Fibroblast of upper back skin (primary cell): ENCODE results near the gene MAN2B2.
"Not testable (repeated sequence)": the region's sequence is repeated elsewhere in the genome, so short reads cannot be mapped to it uniquely, and the experiment has no call there.

ENCODE experiments used
- DNase-seq: peaks from one replicate; pipeline ENCODE4 v3.0.0-alpha.2; 2013

MAN2B2 gene

DNA sequence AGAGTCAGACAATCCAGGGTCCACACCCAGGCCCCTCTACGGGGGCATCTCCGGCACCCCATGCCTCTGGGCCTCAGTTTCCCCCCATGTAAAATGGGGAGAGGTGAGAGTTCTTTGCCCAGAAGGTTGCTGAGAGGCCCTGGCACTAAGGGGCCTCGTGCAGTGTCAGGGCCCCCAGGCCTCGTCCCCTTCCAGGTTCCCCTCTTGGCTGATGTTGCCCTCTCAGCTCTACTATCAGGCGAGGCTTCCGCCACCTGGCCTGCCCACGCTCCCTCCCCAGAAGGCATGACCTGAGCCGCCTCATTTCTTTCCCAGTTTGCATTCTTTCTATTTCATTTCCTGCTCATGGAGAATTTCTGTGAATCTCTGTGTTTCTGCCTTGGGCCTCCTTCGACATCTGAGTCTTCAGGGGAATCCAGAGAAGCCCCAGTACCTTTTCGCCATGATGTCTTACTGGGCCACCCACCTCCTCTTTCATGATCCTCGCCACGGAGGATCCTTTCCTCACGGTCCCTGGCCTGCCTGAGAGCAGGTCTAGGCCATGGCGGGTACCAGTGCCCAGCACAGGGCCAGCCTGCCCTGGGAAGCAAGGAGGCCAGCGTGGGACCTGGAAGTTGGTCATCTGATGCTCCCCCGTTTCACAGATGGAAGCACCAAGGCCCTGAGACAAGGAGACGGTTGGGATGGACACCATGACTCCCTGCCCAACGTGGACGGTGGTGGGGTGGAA, 43.6 kb downstream of the MAN2B2 start:
- no peak for DNase-seq

DNA sequence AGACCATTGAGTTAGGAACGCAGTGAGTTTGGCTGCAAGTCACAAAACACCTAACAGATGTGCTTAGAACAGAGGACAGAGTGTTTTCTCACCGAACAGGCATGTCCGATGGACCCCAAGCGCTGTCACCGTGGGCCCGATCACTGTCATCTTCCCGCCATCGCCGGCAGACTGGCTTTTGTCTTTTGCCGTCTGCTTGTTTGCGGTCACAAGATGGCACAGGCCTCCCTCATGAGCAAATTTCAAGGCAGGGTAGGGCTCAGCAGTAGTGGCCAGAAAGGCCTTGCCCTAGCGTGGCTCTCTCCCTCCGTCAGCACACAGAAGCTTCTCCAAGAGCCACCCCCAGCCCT, 44.1 kb downstream of the MAN2B2 start:
- DNase-seq, result no peak

DNA sequence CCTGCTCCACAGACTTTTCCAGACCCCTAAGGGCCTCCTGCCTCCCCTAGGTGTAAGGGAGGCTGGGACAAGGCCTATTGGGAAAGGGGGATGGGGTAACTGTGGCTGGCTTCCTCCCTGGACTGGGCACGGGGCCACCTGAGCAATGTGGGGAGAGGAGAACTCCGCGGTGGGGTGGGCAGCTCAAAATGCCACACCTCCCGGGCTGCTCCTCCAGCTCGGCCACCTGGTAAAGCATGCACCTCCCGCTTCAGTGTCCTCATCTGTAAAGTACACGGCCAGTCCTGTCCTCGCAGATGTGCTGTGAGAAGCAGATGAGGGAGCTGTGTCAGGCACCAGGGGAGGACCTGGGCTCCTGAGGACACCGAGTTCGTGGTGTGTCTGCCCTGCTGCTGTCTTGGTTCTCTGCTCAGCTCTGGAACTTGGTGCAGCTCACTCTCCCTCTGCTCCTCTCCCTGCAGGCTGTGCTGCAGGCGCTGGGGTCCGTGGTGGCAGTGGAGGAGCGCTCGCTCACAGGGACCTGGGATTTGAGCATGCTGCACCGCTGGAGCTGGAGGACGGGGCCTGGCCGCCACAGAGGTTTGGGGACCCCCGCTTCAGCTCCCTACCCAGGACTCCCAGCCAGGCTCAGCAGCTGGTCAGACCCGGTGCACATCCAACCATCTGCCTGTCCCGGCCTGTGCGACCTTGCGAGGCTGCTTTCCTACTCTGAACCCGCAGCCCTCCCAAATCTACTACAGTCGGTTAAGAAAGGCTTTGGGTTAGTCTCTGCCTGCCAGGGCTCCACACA, 44.7 kb downstream of the MAN2B2 start:
- DNase-seq, result no peak

GRCh38 chr4:6620296-6620695, 45.3 kb downstream of the MAN2B2 start:
- DNase-seq, result no peak

- DNase-seq, result no peak
Observed at GRCh38 chr4:6620891-6621555, 46.0 kb downstream of the MAN2B2 start.

- no peak for DNase-seq
Observed at GRCh38 chr4:6621556-6621927, 46.6 kb downstream of the MAN2B2 start.

- no peak for DNase-seq
Observed at GRCh38 chr4:6622744-6623143, 47.8 kb downstream of the MAN2B2 start.

- no peak for DNase-seq
Observed at GRCh38 chr4:6625256-6625655, 50.3 kb downstream of the MAN2B2 start.

DNA sequence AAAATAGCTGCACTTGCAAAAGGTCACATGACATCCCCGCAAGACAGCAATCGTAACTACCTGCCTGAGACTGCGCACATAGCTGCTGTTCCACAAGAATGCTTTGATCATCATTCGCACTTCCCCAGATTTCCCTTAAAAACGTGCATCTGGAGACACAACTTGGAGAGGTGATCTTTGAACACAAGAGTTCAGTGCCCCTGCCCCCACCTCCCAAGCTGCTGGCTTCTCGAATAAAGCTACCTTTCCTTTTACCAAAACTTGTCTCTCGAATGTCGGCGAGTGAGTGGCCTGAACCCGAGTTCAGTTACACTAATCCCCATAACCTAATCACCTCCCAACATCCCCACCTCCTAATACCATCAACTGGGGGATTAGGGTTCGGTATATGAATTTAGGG, 51.1 kb downstream of the MAN2B2 start:
- DNase-seq, result no peak

- no peak for DNase-seq
Observed at GRCh38 chr4:6627832-6628231, 52.8 kb downstream of the MAN2B2 start.

DNA sequence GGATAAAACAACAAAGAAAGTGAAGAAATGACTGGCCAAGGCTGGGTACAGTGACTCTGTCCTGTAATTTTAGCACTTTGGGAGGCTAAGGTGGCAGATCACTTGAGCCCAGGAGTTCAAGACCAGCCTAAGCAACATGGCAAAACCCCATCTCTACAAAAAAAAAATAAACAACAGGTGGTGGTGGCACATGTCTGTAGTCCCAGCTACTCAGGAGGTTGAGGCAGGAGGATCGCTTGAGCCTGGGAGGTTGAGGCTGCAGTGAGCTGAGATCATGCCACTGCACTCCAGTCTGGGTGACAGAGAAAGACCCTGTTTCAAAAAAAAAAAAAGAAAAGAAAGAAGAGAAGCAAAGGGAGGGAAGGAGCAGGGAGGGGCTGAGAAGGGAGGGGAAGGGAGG, 53.5 kb downstream of the MAN2B2 start:
- not testable (repeated sequence) for DNase-seq

GRCh38 chr4:6632125-6632524, 57.1 kb downstream of the MAN2B2 start:
- DNase-seq, result no peak

- peak; percentile 73 for DNase-seq
Observed at GRCh38 chr4:6633091-6633906, 58.3 kb downstream of the MAN2B2 start.

DNA sequence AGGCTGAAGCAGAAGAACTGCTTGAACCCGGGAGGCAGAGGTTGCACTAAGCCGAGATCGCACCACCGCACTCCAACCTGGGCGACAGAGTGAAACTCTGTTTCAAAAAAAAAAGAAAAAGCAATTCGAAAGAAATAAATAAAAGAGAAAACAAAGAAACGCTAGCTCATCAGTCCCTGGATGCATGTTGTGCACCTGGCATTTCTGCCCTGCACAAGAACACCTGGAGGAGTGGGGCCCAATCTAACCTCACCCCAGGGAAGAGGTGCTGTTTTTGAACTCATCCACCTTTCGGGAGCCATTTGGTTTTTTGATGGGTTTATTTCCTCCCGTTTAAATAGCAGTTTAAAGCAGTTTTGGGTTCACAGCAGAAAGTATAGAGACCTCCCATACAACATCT, 59.8 kb downstream of the MAN2B2 start:
- DNase-seq, result no peak

- no peak for DNase-seq
Observed at GRCh38 chr4:6639137-6639680, 64.2 kb downstream of the MAN2B2 start.

DNA sequence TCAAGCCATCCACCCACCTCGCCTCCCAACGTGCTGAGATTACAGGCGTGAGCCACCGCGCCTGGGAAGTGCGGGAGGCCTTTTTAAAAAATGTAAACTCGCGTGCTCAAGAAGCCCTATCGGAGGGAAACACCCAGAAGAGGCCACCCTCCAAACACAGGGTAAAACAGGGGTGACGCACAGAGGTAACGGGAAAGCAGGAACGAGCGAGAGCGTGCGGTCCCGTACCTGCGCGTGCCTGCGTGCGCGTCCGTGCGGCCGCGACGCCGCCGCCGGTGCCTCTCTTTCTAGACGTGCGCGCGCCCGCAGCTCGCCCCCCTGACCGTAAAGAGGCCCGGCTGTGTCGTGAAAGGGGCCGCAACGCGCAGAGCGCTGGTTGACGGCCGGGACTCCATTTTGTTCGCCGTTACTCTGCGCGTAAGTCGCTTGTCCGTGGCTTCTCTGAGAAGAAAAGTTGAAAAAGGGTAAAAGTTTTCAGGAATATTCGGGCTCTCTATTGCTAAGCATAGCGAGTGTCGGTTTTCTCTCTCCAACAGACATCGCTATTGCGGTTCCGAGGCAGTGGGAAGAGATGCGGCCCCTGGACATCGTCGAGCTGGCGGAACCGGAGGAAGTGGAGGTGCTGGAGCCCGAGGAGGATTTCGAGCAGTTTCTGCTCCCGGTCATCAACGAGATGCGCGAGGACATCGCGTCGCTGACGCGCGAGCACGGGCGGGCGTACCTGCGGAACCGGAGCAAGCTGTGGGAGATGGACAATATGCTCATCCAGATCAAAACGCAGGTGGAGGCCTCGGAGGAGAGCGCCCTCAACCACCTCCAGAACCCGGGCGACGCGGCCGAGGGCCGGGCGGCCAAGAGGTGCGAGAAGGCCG, 65.5 kb downstream of the MAN2B2 start, which contains the start of gene MRFAP1:
TSS of gene MRFAP1 (plus strand) at position 394 of the 872 bp plus-strand sequence. CDS start at position 572, 178 bp downstream.
- peak; percentile 91 for DNase-seq

DNA sequence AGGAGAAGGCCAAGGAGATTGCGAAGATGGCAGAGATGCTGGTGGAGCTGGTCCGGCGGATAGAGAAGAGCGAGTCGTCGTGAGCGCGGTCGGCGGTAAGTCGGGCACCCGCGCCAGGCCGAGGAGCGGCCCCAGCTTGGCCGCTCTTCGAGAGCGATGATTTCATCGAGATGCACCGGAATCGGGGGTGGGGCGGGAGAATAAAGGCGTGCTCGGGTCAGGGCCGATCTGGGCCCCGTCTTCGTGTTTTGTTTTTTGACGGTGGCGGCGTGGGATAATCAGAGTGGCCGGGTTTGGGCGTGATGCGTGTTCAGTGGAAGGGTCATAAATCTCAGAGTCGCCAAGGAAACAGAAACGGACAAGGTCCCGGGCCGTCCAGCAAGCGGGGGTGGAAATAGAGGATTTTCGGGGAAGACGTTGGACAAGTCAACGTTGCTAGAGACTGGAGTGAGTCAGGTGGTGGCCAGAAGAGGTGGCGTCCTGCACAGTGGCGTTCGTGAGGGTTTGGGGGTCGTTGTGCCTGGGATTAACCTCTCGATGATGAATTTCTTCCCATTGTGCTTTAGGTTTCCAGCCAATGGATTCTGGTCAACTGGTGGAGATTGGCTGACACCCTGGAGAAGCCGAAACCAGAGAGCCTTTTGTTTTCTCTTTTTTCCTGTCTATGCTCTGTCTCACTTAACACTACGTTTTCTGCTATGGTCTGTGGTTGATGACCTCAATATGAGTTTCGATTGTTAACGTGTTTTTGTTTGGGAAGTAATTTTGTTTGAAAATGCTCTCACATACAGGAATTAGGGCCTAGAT, 66.4 kb downstream of the MAN2B2 start:
- DNase-seq, result peak; percentile 18

DNA sequence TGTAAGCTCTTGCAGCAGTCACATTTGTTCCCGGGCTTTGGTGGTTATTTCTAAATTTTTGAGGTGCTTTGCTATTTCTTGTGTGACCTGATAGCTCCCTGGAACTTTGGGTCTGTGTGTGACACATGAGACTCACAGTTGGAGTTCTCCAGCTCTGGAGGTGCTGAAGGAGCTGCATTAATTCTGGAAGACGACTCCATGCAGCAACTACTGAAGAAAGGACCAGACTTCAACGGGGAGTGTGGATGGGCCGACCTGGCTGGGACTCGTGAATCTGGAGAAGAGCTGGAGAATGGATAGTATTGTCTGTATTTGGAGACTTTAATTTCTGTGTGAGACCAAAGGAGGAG, 67.0 kb downstream of the MAN2B2 start:
- DNase-seq, result no peak

DNA sequence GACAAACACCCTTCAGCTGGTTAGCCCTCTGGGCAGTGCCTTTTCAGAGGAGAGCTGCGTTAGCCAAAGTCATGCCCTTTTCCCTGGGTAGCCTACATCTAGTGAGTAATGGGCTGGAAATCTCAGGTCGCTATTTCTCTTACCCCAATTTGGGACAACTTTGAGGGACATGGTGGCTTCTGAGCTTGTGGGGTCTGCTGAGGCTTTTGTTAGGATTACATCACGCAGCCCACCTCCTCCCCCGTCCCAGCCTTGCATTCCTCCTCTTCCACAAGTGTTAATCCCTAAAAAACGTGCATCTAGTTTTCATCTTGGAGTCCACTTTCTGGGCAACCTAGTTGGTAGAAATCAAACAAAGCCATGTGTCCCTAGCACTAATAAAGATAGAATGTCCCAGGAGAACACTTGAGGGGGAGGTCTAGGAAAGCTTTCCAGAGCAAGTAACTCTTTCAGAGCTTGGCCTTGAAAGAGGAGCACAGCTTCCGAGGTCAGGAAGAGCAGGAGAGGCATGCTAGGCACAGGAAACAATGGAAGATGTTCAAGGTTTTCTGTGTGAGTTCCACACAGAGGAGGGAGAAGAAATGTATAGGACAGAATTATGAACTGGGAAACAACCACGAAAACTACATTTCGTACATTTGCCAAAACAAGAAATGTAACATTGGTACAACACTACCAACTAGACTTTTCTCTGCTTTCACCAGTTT, 68.3 kb downstream of the MAN2B2 start:
- DNase-seq, result no peak
